GM19467 (cell line): ENCODE measurements around the gene OR10D3.
"Not testable (repeated sequence)": the region's sequence is repeated elsewhere in the genome, so short reads cannot be mapped to it uniquely, and the experiment has no call there.

Source experiments
- ATAC-seq: cut with Tn5 transposase; IDR thresholded peaks from one replicate; pipeline ENCODE4 v1.9.1; 2021; ENCODE audit warnings: mild to moderate bottlenecking, moderate library complexity; ENCODE audit not compliant: unreplicated experiment

Gene OR10D3

GRCh38 chr11:124194293-124195188 is 11.4 kb downstream of the OR10D3 start:
- no peak for ATAC-seq

DNA sequence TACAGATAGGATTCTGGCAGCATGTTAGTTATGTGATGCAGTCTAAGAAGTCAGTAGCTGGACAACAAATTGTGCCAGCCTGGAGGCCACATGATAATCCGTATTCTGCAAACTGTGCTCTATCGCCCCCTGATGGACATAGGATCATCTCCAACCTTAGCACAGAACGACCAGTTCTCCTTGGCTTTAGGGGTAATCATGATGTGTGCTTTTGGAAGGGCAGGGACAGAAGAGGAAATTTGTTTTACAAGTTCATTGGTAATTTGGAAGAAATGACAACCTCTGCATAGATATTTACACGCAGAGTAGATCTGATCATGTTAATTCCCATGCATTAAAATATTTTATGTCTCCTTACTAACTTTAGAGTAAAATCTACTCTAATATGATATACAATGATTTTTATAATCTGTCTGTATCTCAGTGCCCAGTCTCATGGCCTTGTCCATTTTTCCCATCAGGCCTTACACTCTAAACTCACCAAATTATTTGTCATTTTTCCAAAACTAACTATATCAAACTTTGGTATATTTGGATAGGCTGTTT is 12.1 kb downstream of the OR10D3 start:
- ATAC-seq: peak; percentile 69

GRCh38 chr11:124197999-124198398 is 14.9 kb downstream of the OR10D3 start:
- ATAC-seq: no peak

GRCh38 chr11:124198897-124199296 is 15.8 kb downstream of the OR10D3 start:
- ATAC-seq: no peak

- ATAC-seq: no peak
Measured at GRCh38 chr11:124199702-124200101, 16.6 kb downstream of the OR10D3 start.

DNA sequence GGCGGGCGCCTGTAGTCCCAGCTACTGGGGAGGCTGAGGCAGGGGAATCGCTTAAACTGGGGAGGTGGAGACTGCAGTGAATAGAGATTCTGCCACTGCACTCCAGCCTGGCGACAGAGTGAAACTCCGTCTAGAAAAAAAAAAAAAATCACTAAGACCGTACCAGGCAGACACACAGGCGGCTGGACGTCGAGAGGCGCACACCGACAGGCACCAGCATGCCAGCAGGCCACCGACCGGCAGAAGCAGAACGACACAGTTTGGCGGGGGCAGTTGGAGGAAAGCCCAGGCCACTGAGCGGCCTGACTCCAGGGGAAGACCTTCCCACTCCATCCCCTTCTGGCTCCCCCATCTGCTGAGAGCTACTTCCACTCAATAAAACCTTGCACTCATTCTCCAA is 17.5 kb downstream of the OR10D3 start:
- no peak for ATAC-seq

GRCh38 chr11:124202951-124203350 is 19.8 kb downstream of the OR10D3 start:
- no peak for ATAC-seq

- no peak for ATAC-seq
Measured at GRCh38 chr11:124204008-124204407, 20.9 kb downstream of the OR10D3 start.

DNA sequence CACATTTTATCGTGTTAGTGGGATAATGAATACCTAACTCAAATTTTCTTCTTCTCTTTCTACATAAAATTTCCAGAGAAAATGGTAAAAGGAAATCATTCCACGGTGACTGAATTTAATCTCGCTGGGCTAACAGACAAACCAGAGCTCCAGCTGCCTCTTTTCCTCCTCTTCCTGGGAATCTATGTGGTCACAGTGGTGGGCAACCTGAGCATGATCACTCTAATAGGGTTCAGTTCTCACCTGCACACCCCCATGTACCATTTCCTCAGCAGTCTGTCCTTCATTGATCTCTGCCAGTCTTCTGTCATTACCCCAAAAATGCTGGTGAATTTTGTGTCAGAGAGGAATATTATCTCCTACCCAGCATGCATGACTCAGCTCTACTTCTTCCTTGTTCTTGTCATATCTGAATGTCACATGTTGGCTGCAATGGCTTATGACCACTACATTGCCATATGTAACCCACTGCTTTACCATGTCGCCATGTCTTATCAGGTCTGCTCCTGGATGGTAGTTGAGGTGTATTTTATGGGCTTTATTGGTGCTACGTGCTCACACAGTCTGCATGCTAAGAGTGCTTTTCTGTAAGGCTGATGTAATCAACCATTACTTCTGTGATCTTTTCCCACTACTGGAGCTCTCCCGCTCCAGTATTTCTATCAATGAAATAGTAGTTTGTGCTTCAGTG is 24.1 kb downstream of the OR10D3 start:
- no peak for ATAC-seq

- ATAC-seq: no peak
Measured at GRCh38 chr11:124209824-124210357, 26.7 kb downstream of the OR10D3 start.

DNA sequence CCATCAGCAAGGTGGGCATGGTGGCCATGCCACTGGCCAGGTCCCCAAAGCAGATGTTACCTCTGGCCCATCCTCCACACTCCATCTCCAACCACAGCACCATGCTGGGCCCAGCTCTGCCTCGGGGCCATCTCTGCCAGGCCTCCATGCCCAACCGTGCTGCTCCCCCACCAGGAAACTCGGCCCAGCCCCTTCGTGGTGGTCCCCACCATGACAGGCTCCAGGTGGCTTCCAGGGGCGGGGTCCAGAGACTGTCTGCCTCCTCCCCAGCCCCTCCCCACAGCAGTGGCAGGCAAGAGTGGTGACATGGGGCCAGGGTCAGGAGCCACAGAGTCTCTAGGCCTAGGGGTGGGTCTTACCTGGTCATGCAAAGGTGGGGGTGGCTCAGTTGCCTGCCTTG is 27.3 kb downstream of the OR10D3 start:
- ATAC-seq: no peak

GRCh38 chr11:124211321-124211720 is 28.2 kb downstream of the OR10D3 start:
- no peak for ATAC-seq

DNA sequence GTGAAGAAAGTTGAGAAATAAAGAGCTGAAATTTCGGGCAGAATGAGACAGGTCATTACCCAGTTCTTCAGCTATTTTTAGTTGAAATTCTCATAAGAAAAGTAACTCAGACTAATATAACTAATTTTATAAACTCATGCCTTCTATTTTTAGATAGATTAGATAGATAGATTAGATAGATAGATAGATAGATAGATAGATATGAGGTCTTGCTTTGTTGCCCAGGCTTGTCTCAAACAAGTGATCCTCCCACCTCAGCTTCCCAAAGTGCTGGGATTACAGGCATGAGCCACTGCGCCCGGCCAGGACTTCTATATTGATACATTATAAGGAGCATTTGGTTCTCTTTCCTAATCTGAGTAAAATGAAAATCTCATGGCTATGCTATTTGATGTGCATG is 30.9 kb downstream of the OR10D3 start:
- no peak for ATAC-seq

- ATAC-seq: no peak
Measured at GRCh38 chr11:124219126-124219525, 36.0 kb downstream of the OR10D3 start.

GRCh38 chr11:124222407-124222806 is 39.3 kb downstream of the OR10D3 start:
- no peak for ATAC-seq

- not testable (repeated sequence) for ATAC-seq
Measured at GRCh38 chr11:124224618-124225423, 41.7 kb downstream of the OR10D3 start.

DNA sequence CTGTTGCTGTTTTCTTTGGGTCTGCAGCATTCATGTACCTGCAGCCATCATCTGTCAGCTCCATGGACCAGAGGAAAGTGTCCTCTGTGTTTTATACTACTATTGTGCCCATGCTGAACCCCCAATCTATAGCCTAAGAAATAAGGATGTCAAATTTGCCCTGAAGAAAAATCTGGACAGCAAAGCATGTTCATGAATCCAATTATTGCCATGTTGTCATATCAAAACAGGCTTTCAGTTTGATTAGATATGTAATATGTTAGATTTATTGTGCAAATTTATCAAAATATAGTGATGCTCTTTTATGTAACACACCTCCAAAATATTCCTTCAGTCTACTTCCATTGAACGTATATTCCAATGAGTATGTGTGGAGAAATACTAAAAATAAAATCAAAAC is 42.3 kb downstream of the OR10D3 start:
- no peak for ATAC-seq

DNA sequence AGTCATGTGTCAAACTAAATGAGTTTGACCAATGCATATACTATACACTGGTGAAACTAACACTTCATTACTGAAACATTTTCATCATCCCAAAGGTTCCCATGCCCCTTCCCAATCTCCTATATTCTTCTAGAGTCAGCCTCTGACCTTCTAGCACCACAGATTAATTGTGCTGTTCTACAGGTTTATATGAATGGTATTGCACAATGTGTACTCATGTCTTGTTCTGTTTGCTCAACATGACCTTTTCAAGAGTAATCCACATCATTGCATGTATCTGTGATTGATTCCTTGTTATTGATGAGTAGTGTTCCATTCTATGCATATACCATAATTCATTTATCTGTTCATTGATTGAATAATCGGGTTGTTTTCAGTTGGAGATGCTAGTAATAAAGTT is 50.2 kb downstream of the OR10D3 start:
- no peak for ATAC-seq
